ENCODE data around the gene ANGPTL7. TPM values are rescaled to one million over a fixed set of nuclear protein-coding genes. Genes with fewer than 3 reads are reported as not detected.

ANGPTL7 gene
- total and polyA plus RNA-seq, 2 of the 8 experiments (the other 6 are each of a cell fraction or from before 2014, with no cell fraction given) = not detected

- no peak for DNase-seq (ENCODE audit: low read depth in 1 of 2, low spot score in 2 of 2)
- no peaks in the 10 kb centered on the region for H3K4me1 ChIP-seq (replicated peaks in 1 of 4; ENCODE audit: control insufficient read depth in 3 of 4, insufficient read depth in 4 of 4, low read length in 3 of 4)
- CTCF ChIA-PET (ENCODE audit: partially characterized antibody) = interaction anchor here (0.9 to 2.8 kb wide), 5 partner anchors 12 to 147 kb away, joined by 3 to 9 read pairs (median 3); no protein-coding TSS in a partner anchor
Observed at GRCh38 chr1:11184973-11185372, 4.2 kb upstream of the ANGPTL7 start.

More at GRCh38 chr1:11184973-11185372, 4.2 kb upstream of the ANGPTL7 start:
- Histone ChIP-seq H4K20me1 (replicated peaks in 1 of 2; ENCODE audit: control insufficient read depth in 1 of 2, insufficient read depth in 2 of 2, low read length in 2 of 2) (peaks cover 0 to 9% of the 10 kb centered on the region in 2 experiments), H2BK15ac (ENCODE audit: low read length) (no peak overlapping the region), H3K36me3 (ENCODE audit: control insufficient read depth in 2 of 4, insufficient read depth in 4 of 4, low read length in 3 of 4) (peaks cover 0 to 7% (median 2%) of the 10 kb centered on the region in 4 experiments; a peak in 3 of 8 replicates), H3K27ac (ENCODE audit: low read depth, low read length) (no peak overlapping the region), H3K23ac (ENCODE audit: insufficient read length) (no peak overlapping the region), H3K79me1 (ENCODE audit: low read depth, low read length) (peaks cover 3% of the 10 kb centered on the region; the same call in 1 of the 2 replicates), H2AK5ac (ENCODE audit: low read depth, low read length) (no peak overlapping the region), H2BK20ac (ENCODE audit: low read length) (no peak overlapping the region), H3K9me3 (ENCODE audit: insufficient read depth in 2 of 2, low read depth in 1 of 2, low read length in 1 of 2) (no peaks in the 10 kb centered on the region), H3K23me2 (ENCODE audit: low read depth, low read length) (no peaks in the 10 kb centered on the region; the same call in 1 of the 2 replicates), H4K5ac (ENCODE audit: insufficient read length, low read depth, low read length) (no peak overlapping the region), H4K8ac (ENCODE audit: extremely low read depth, insufficient read depth, low read length) (no peak overlapping the region), H3K27me3 (replicated peaks in 1 of 4; ENCODE audit: control insufficient read depth in 3 of 4, extremely low read depth in 1 of 4, insufficient read depth in 3 of 4, low read length in 3 of 4) (no peaks in the 10 kb centered on the region), H3K14ac (ENCODE audit: insufficient read length) (no peak overlapping the region), H2BK5ac (ENCODE audit: low read depth, low read length) (no peak overlapping the region), H2AFZ (ENCODE audit: low read length) (no peak overlapping the region), H3K4me2 (ENCODE audit: insufficient read depth in 1 of 2, low read depth in 2 of 2, low read length in 2 of 2) (no peak overlapping the region), H2BK12ac (ENCODE audit: low read depth, low read length) (no peak overlapping the region), H3K79me2 (ENCODE audit: control insufficient read depth in 1 of 2, insufficient read depth in 2 of 2, low read length in 2 of 2) (no peaks in the 10 kb centered on the region), H3K56ac (replicated peaks; ENCODE audit: insufficient read length, low read depth, low read length) (no peak overlapping the region), H3K18ac (ENCODE audit: extremely low read depth, low read length) (no peak overlapping the region), H4K91ac (replicated peaks; ENCODE audit: insufficient read length, low read length) (no peak overlapping the region), H3K9ac (replicated peaks in 1 of 4; ENCODE audit: extremely low read depth in 1 of 4, low read depth in 3 of 4, low read length in 3 of 4) (no peak overlapping the region), H2BK120ac (replicated peaks; ENCODE audit: low read depth, low read length) (no peak overlapping the region), H3K4ac (replicated peaks; ENCODE audit: insufficient read length, low read depth, low read length) (no peak overlapping the region), H3K4me3 (ENCODE audit: extremely low read depth in 1 of 4, insufficient read depth in 2 of 4, low read depth in 3 of 4, low read length in 4 of 4) (no peak overlapping the region)
- no peak for TF ChIP-seq RXRA (IDR thresholded peaks at IDR 0.05; ENCODE audit: insufficient read depth, low read depth, low read length)
- no peak for TF ChIP-seq ZNF274 (IDR thresholded peaks at IDR 0.05; ENCODE audit: borderline replicate concordance, extremely low read depth, low read length)
- POLR2A ChIA-PET (ENCODE audit: partially characterized antibody) = interaction anchor here (0.6 kb wide), 2 partner anchors 18 to 21 kb away, joined by 3 read pairs; no protein-coding TSS in a partner anchor
- no peak for FAIRE-seq
- 82% methylated on average over 1 of the region's 1 CpG; no CpG with 5 or more reads in 1 of the 2 experiments for WGBS, 2 experiments (ENCODE audit: extremely low coverage in 1 of 2, insufficient coverage in 1 of 2, insufficient read length in 1 of 2, insufficient replicate concordance in 2 of 2, low coverage in 1 of 2, low lambda C conversion rate in 2 of 2, missing lambda C conversion rate in 1 of 2)

All from H1 (cell line).